GM03348 (cell line): ENCODE measurements around the gene RBBP6.
"Not testable (repeated sequence)": the region's sequence is repeated elsewhere in the genome, so short reads cannot be mapped to it uniquely, and the experiment has no call there.

Experiments used
- DNase-seq: peaks from one replicate; pipeline ENCODE4 v3.0.0; 2012; ENCODE audit warnings: low spot score

Gene RBBP6, protein sequence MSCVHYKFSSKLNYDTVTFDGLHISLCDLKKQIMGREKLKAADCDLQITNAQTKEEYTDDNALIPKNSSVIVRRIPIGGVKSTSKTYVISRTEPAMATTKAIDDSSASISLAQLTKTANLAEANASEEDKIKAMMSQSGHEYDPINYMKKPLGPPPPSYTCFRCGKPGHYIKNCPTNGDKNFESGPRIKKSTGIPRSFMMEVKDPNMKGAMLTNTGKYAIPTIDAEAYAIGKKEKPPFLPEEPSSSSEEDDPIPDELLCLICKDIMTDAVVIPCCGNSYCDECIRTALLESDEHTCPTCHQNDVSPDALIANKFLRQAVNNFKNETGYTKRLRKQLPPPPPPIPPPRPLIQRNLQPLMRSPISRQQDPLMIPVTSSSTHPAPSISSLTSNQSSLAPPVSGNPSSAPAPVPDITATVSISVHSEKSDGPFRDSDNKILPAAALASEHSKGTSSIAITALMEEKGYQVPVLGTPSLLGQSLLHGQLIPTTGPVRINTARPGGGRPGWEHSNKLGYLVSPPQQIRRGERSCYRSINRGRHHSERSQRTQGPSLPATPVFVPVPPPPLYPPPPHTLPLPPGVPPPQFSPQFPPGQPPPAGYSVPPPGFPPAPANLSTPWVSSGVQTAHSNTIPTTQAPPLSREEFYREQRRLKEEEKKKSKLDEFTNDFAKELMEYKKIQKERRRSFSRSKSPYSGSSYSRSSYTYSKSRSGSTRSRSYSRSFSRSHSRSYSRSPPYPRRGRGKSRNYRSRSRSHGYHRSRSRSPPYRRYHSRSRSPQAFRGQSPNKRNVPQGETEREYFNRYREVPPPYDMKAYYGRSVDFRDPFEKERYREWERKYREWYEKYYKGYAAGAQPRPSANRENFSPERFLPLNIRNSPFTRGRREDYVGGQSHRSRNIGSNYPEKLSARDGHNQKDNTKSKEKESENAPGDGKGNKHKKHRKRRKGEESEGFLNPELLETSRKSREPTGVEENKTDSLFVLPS (N-terminal part only)

GRCh38 chr16:24539295-24539849 lies at the start of gene RBBP6:
TSS of gene RBBP6 (plus strand) at chr16:24539566. CDS start at chr16:24540627, 1,061 bp downstream.
- peak; percentile 97 for DNase-seq

DNA sequence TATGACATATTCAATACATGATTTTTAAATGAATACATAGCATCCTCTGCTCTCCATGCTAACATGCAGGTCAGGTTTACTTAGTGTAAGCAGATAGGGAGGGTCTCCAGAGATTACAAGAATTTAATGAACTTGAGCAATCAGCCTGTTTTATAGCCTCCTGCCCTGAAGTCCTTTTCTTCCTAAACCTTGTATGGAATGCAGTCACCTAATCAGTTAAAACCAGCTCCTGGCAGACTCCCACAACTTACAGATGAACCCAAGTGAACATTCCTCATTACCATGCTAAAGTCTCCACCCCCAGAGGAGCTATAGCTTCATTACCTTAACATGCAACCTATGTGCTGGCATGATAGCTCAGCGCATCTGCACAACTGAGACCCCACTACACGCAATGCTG lies 48.5 kb upstream of the RBBP6 start:
- no peak for DNase-seq

DNA sequence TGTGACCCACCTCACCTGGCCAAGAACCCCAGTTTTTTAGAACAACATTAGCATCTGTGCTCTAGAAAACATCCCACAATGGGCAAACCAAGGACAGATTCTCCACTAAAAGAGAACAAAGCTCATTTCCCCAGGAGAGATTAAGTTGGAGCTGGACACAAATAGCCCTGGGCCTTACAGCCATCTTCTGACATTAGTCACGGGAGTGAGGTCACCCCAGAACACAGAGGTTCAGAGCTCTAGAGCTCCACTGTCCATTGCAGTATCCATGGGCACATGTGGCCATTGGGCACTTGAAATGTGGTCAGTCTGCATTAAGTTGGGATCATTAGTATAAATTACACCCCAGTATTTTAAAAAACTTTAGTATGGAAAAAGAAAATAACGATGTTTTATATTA lies 47.6 kb upstream of the RBBP6 start:
- no peak for DNase-seq

GRCh38 chr16:24493821-24494220 lies 45.5 kb upstream of the RBBP6 start:
- no peak for DNase-seq

GRCh38 chr16:24495207-24495606 lies 44.2 kb upstream of the RBBP6 start:
- DNase-seq = not testable (repeated sequence)

DNA sequence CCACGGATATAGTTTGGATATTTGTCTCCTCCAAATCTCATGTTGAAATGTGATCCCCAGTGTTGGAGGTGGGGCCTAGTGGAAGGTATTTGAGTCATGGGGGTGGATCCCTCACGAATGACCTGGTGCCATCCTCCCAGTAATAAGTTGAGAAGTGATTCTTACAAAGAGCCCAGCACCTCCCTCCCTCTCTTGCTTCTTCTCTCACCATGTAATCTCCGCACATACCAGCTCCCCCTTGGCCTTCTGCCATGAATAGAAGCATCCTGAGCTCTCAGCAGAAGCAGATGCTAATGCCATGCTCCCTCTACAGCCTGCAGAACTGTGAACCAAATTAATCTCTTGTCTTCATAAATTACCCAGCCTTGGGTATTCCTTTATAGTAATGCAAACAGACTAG lies 41.9 kb upstream of the RBBP6 start:
- DNase-seq = no peak

DNA sequence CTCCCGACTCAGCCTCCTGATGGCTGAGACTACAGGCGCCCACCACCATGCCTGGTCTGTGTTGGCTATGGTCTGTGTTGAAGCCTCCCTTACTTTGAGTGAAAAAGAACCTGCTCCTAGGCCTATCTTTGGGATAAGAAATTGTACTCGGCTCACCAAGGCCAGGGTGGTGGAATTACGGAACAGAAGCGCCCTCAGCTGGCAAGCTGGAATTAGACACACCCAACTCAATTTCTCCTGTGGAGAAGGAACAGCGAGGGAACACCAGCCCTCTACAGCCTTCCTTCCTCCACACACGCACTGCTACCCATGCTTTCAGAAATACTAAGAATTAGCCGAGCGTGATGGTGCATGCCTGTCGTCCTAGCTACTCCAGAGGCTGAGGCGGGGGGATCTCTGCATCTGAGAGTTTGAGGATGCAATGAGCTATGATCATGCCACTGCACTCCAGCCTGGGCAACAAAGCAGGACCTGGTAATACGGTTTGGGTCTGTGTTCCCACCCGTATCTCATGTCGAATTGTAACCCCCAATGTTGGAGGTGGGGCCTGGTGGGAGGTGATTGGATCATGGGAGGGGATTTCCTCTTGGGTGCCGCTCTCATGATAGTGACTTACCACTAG lies 40.1 kb upstream of the RBBP6 start:
- peak; percentile 59 for DNase-seq

- DNase-seq = peak; percentile 81
Measured at GRCh38 chr16:24504472-24505345, 34.7 kb upstream of the RBBP6 start.

DNA sequence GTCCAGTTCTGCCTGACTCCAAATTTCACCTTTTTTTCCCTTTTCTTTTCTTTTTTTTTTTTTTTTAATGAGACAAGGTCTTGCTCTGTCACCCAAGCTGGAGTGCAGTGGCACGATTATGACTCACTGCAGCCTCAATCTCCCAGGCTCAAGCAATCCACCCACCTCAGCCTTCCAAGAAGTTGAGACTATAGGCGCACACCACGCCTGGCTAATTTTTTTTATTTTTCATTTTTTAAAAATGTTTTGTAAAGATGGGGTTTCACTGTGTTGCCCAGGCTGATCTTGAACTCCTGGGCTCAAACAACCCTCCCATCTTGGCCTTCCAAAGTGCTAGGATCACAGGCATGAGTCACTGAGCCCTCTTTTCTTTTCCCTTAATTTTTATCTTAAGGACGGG lies 33.4 kb upstream of the RBBP6 start:
- no peak for DNase-seq

GRCh38 chr16:24507959-24508480 lies 31.3 kb upstream of the RBBP6 start:
- DNase-seq = no peak

DNA sequence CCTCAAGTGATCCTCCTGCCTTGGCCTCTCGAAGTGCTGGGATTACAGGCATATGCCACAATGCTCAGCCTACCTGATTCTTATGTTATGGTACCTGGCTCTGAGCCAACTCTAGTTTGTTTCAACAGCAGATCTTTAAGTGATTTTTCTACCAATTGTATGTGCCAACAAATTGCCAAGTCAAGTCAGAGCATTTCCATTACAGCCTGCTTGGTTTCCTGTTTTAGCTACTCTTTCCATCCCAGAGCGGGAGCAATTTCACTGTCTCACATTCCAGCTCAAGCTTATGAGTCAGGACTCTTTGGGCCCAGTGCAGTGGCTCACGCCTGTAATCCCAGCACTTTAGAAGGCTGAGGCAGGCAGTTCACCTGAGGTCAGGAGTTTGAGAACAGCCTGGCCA lies 30.8 kb upstream of the RBBP6 start:
- peak; percentile 68 for DNase-seq

- no peak for DNase-seq
Measured at GRCh38 chr16:24509536-24509935, 29.8 kb upstream of the RBBP6 start.

- DNase-seq = no peak
Measured at GRCh38 chr16:24511174-24511573, 28.2 kb upstream of the RBBP6 start.

DNA sequence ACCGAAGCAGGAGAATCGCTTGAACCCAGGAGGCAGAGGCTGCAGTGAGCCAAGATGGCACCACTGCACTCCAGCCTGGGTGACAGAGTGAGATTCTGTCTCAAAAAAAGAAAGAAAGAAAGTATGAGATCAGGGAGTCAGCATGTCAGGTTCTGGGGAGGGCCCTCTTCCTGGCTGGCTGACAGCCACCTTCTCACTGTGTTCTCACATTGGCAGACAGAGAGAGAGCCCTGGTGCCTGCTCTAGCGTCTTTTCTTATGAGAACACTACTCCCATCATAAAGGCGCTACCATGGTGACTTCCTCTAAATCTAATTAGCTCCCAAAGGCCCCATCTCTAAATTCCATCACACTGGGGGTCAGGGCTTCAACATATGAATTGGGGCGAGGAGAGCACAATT lies 27.6 kb upstream of the RBBP6 start:
- DNase-seq = no peak

- no peak for DNase-seq
Measured at GRCh38 chr16:24514096-24514495, 25.3 kb upstream of the RBBP6 start.

- no peak for DNase-seq
Measured at GRCh38 chr16:24515186-24515585, 24.2 kb upstream of the RBBP6 start.

GRCh38 chr16:24516900-24517669 lies 22.3 kb upstream of the RBBP6 start:
- DNase-seq = peak; percentile 88

DNA sequence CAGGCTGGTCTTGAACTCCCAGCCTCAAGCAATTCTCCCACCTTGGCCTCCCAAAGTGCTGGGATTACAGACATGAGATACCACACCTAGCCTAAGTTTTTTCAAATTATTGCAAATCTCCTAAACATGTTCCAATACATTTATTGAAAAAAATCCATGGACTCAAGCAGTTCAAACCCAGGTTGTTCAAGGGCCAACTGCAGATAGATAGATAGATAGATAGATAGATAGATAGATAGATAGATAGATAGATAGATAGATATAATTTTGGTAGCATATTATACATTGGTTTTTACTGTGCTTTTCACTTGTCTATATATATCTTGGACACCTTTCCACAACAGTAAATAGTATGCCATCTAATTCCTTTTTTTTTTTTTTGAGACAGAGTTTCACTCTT lies 20.9 kb upstream of the RBBP6 start:
- DNase-seq = no peak

DNA sequence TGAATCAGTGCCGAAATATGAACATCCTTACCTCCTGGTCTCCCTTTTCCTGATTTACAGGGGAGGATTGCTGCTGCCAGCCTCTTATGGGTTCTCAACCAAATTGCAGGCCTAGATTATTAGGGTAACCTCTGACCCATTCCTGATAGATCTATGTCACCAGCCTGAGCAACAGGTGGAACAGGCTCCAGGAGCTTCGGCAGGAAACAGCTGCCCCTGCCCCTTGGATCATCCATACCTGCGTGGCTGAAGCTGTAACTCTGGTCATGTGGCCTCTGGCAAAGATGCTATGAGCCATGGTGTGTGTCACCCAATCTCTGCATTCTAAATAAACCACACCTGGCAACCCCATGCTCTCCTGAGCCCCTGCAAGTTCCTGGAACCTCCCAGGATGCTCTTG lies 18.4 kb upstream of the RBBP6 start:
- DNase-seq = no peak

GRCh38 chr16:24522751-24523150 lies 16.6 kb upstream of the RBBP6 start:
- DNase-seq = no peak
